GM13977 (cell line): ENCODE measurements around the gene NELL1.
"Not testable (repeated sequence)": the region's sequence is repeated elsewhere in the genome, so short reads cannot be mapped to it uniquely, and the experiment has no call there.

ENCODE experiments used
- DNase-seq: peaks from one replicate; pipeline ENCODE4 v3.0.0; 2012; ENCODE audit warnings: low spot score
- CTCF ChIP-seq: IDR thresholded peaks from 2 replicates; pipeline ENCODE4 v1.5.1; 2012; ENCODE audit warnings: mild to moderate bottlenecking, control low read depth; ENCODE audit not compliant: insufficient read depth; ENCODE audit errors: extremely low read depth, missing control alignments
- in situ Hi-C: fragments of 300-500 bp; cut with MboI; formaldehyde crosslinking; loops from one replicate; pipeline ENCODE4 v1.12.0; 2022; ENCODE audit warnings: low sequenced_read_pairs, low pct_unique_long_range_greater_than_20kb, mixed read lengths, inconsistent platforms; ENCODE audit not compliant: unreplicated experiment

Gene NELL1

DNA sequence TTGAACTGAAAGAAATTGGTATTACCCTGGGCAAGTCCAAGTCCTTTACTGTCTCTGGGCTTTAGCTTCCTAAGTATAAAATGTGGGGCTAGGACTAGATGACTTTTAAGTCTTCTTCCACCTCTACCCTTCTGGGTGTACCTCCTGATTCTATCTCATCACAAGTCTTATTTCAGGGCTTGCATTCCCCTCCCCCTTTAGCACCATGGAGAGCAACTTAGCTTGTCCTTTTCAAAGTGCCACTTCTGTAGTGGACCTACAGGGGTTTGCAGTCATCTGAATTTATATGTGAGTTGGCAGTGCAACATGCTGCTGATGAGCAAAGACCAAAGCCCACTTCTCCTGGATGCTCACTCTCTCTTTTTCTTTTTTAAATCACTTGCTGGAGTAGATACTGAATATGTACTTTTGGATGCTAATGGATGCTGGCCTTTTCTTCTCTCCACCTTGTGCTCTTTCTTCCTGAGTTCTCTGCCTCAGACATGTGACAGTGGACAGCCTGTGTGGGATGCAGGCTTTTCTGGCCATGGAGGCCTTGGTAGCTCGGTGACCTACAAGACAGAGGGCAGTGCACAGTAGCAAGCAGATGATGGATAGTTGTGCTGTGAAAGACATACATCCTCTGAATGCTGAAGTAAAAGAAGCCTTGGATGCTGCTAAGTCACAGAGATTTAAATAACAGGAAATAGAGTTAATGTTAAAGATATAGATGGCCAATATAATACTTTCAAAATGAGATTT is 185.0 kb downstream of the NELL1 start:
- in situ Hi-C loops = no loop called here
- no peak for TF ChIP-seq CTCF
- no peak for DNase-seq

- TF ChIP-seq CTCF = no peak
- DNase-seq = no peak
- in situ Hi-C loops = no loop called here
These were observed 191.9 kb downstream of the NELL1 start for GRCh38 chr11:20861322-20861721.

GRCh38 chr11:20862263-20862662 is 192.9 kb downstream of the NELL1 start:
- DNase-seq, in situ Hi-C loops: not testable (repeated sequence)

DNA sequence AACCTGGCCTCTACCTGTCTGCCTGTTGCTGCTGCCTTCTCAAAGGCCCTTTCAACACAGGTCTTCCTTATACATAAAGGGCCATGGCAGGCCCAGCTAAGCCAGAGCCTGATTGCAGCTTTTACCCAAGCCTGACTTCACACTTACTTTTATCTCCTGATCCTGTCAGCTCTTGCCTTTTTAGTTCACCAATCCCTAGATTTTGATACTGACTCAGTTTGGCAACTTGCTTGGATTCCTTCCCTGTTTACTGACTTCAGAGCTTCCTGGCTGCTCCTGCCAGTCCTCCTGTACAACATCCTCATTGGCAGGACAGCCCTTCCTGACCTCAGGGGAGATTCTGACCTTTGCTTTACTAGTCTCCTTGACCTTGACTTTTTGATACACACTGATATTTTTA is 195.2 kb downstream of the NELL1 start:
- in situ Hi-C loops = no loop called here
- DNase-seq = no peak

GRCh38 chr11:20865161-20865560 is 195.8 kb downstream of the NELL1 start:
- in situ Hi-C loops = no loop called here
- TF ChIP-seq CTCF = no peak
- DNase-seq = no peak

More for the DNA sequence above, 195.2 kb downstream of the NELL1 start:
- TF ChIP-seq CTCF = no peak

DNA sequence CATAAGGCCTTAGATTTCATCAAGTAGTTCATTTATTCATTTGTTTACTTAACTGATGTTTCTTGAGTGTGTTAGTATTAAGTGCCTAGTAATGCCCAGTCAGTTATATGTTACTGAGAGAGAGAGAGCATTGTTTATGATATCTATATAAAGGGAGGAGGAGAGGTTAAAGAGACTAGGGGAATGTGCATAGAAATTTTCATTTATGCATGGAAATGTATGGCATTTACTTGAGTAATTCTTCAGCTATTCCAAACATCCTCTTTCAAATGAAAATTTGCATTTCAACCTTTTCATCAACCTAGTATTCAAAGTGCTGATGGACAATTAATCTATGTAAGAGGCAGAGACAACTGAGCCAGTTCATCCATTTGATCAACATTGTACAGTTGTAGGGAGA is 199.7 kb downstream of the NELL1 start:
- DNase-seq = no peak
- in situ Hi-C loops = no loop called here
- TF ChIP-seq CTCF = no peak

- in situ Hi-C loops = no loop called here
- peak; percentile 30 for DNase-seq
- peak; percentile 42 for TF ChIP-seq CTCF
These were observed 203.7 kb downstream of the NELL1 start for GRCh38 chr11:20873054-20873453.
